ENCODE measurements around the gene PRKCB.

DNA sequence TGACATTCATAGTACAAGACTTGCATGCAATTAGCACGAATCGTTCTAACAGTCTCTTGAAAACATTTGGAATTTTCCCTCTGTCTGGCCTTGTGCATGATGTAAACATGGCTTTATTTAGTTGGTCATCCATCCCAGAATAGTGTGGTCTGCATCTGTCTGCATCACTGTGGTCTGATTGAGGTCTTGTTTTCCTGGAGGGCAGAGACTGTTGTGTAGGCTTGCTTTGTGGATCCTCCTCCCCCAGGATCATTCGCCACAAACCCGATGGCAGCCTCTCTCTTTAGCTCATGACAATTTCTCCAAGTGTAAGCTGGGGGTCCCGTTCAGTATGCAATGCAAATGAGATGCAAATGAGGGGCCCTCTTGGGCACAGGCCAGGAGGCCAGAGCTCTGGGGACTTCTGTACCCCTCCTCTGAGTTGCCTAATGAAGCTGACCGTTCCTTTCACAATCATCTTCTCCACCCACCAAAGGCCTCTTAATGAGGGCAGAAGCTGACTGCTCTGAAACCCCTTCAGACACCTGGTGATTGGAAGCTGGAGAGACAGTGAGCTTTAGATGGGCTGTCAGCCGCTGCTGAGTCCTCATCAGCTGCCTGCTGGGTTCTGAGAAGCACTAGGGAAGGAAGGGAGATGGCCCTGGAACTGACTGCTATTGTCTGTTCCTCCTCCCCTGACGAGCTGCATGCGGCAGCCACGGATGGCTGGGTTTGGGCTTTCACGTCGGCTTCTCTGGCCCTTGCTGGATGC is 219.1 kb downstream of the PRKCB start:
- TF ChIP-seq, protein P1, sequence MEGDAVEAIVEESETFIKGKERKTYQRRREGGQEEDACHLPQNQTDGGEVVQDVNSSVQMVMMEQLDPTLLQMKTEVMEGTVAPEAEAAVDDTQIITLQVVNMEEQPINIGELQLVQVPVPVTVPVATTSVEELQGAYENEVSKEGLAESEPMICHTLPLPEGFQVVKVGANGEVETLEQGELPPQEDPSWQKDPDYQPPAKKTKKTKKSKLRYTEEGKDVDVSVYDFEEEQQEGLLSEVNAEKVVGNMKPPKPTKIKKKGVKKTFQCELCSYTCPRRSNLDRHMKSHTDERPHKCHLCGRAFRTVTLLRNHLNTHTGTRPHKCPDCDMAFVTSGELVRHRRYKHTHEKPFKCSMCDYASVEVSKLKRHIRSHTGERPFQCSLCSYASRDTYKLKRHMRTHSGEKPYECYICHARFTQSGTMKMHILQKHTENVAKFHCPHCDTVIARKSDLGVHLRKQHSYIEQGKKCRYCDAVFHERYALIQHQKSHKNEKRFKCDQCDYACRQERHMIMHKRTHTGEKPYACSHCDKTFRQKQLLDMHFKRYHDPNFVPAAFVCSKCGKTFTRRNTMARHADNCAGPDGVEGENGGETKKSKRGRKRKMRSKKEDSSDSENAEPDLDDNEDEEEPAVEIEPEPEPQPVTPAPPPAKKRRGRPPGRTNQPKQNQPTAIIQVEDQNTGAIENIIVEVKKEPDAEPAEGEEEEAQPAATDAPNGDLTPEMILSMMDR (IDR thresholded peaks at IDR 0.05): no peak
- no peak for TF ChIP-seq POLR2A (IDR thresholded peaks at IDR 0.05)

All from testis (tissue), 2 donors.